ENCODE data around the gene FRMD4B.

DNA sequence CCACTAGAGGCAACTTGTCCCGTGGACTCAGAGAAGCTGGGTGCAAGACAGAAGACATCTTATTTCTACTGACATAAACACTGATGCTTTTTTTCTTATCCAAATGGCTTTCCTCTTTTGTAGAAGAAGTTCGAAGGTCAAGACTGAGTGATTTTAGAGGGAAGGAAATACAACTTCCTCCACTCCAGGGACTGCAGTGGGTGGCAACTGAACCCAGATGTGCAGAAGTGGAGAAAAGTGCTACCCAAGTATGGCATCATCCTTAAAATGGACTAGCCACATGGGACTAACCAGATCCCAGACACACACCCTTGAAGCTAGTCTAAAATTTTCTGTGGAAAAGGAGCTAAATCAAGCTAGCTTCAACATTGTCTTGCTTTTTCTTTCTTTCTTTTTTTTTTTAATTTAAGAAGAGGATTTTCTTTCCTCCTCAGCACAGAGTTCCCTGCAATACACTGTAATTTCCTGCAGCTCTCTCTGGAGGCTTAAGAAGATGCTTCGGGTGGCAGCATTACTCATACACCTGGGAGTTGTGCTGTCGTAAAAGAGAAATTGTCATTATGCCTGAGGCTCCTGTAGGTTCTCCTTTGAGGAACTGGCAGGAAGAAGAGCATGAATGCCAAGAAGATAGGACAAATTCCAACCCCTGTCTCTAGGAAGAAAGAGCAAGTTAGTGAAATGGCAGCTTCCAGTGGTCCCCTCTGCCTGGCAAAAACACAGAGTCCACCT, 3.8 kb upstream of the FRMD4B start:
- TF ChIP-seq, protein P1, sequence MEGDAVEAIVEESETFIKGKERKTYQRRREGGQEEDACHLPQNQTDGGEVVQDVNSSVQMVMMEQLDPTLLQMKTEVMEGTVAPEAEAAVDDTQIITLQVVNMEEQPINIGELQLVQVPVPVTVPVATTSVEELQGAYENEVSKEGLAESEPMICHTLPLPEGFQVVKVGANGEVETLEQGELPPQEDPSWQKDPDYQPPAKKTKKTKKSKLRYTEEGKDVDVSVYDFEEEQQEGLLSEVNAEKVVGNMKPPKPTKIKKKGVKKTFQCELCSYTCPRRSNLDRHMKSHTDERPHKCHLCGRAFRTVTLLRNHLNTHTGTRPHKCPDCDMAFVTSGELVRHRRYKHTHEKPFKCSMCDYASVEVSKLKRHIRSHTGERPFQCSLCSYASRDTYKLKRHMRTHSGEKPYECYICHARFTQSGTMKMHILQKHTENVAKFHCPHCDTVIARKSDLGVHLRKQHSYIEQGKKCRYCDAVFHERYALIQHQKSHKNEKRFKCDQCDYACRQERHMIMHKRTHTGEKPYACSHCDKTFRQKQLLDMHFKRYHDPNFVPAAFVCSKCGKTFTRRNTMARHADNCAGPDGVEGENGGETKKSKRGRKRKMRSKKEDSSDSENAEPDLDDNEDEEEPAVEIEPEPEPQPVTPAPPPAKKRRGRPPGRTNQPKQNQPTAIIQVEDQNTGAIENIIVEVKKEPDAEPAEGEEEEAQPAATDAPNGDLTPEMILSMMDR (IDR thresholded peaks at IDR 0.05): no peak
- no peak for TF ChIP-seq POLR2A (IDR thresholded peaks at IDR 0.05; ENCODE audit: low read depth)

Data from esophagus muscularis mucosa (tissue), 3 donors.